GM10248 (cell line): Measurements from ENCODE around the gene TM4SF4.
"Not testable (repeated sequence)": the region's sequence is repeated elsewhere in the genome, so short reads cannot be mapped to it uniquely, and the experiment has no call there.

ENCODE experiments used
- CTCF ChIA-PET: fragments of 300-600 bp; sonication (Branson Sonifier 250); formaldehyde crosslinking; extraction: SDS; loops from one replicate; lab custom pipeline; 2021; ENCODE audit warnings: antibody characterized with exemption; lab: Yijun Ruan, JAX
- POLR2A ChIA-PET: fragments of 350-650 bp; sonication (Branson Sonifier 250); formaldehyde crosslinking; extraction: SDS; loops from one replicate; lab custom pipeline; 2020; ENCODE audit warnings: antibody characterized with exemption; lab: Yijun Ruan, JAX
- DNase-seq: peaks from one replicate; pipeline ENCODE4 v3.0.0; 2012; ENCODE audit errors: extremely low spot score
- CTCF ChIP-seq: IDR thresholded peaks from 2 replicates; pipeline ENCODE4 v1.5.1; 2012; ENCODE audit warnings: mild to moderate bottlenecking, low read depth; ENCODE audit errors: extremely low read depth, missing control alignments, control extremely low read depth

Gene TM4SF4

GRCh38 chr3:149442851-149443544 lies 31.5 kb upstream of the TM4SF4 start:
- CTCF ChIA-PET = interaction anchor here (1.4 to 2.0 kb wide), 2 partner anchors 21 to 36 kb away, joined by 3 to 5 read pairs; no protein-coding TSS in a partner anchor
- no peak for TF ChIP-seq CTCF
- POLR2A ChIA-PET = no interaction called here
- DNase-seq = no peak

GRCh38 chr3:149443545-149443912 lies 31.0 kb upstream of the TM4SF4 start:
- ChIA-PET POLR2A (no interaction called here), CTCF (interaction anchor here (2.0 kb wide), 1 partner anchor 36 kb away, joined by 5 read pairs; no protein-coding TSS in a partner anchor)
- no peak for DNase-seq
- TF ChIP-seq CTCF = no peak

GRCh38 chr3:149444867-149445266 lies 29.6 kb upstream of the TM4SF4 start:
- CTCF ChIA-PET, POLR2A ChIA-PET, DNase-seq: not testable (repeated sequence)

- no peak for DNase-seq
- TF ChIP-seq CTCF = no peak
- CTCF ChIA-PET = interaction anchor here (0.9 to 1.2 kb wide), 2 partner anchors 20 to 31 kb away, joined by 3 read pairs; no protein-coding TSS in a partner anchor
- POLR2A ChIA-PET = no interaction called here
These were observed 26.1 kb upstream of the TM4SF4 start for GRCh38 chr3:149448331-149448831.

GRCh38 chr3:149449182-149449581 lies 25.3 kb upstream of the TM4SF4 start:
- POLR2A ChIA-PET = no interaction called here
- no peak for DNase-seq
- CTCF ChIA-PET = no interaction called here
- TF ChIP-seq CTCF = no peak

- DNase-seq = no peak
- TF ChIP-seq CTCF = no peak
- ChIA-PET POLR2A (no interaction called here), CTCF (no interaction called here)
These were observed 24.7 kb upstream of the TM4SF4 start for GRCh38 chr3:149449799-149450198.

GRCh38 chr3:149450281-149450680 lies 24.2 kb upstream of the TM4SF4 start:
- ChIA-PET CTCF (interaction anchor here (1.0 kb wide), 1 partner anchor 330 kb away, joined by 3 read pairs; no protein-coding TSS in a partner anchor), POLR2A (no interaction called here)
- no peak for TF ChIP-seq CTCF
- DNase-seq = no peak
